Measurements from ENCODE around the gene RAI1.

DNA sequence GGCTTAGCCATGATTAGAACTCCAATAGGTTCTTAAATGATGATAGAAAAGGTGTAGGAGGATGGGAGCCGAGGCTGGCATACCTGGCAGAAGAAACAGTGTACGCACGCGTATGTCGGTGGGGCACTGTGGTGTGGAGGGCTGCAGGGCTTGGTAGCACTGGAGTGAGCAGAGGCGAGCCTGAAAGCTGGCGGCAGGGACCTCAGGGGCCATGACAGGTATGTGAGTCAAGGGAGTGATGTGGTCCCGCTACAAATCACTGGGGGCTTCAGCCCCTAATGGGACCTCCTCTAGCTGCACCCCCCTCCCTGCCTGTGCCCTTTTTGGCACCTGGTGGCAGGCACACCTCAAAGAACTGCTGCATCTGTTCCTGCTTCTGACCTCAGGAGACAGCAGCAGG is 67.3 kb downstream of the RAI1 start:
- TF ChIP-seq, protein P1, sequence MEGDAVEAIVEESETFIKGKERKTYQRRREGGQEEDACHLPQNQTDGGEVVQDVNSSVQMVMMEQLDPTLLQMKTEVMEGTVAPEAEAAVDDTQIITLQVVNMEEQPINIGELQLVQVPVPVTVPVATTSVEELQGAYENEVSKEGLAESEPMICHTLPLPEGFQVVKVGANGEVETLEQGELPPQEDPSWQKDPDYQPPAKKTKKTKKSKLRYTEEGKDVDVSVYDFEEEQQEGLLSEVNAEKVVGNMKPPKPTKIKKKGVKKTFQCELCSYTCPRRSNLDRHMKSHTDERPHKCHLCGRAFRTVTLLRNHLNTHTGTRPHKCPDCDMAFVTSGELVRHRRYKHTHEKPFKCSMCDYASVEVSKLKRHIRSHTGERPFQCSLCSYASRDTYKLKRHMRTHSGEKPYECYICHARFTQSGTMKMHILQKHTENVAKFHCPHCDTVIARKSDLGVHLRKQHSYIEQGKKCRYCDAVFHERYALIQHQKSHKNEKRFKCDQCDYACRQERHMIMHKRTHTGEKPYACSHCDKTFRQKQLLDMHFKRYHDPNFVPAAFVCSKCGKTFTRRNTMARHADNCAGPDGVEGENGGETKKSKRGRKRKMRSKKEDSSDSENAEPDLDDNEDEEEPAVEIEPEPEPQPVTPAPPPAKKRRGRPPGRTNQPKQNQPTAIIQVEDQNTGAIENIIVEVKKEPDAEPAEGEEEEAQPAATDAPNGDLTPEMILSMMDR (IDR thresholded peaks at IDR 0.05), result no peak
- no peak for TF ChIP-seq POLR2A (IDR thresholded peaks at IDR 0.05)
